ENCODE data around the gene KLLN.
"Not testable (repeated sequence)": the region's sequence is repeated elsewhere in the genome, so short reads cannot be mapped to it uniquely, and the experiment has no call there.

Gene KLLN

GRCh38 chr10:87865241-87865881, 2.0 kb upstream of the KLLN start:
- no peak for DNase-seq

GRCh38 chr10:87864496-87865059, 1.2 kb upstream of the KLLN start:
- DNase-seq: no peak

GRCh38 chr10:87863951-87864495, 690 bp upstream of the KLLN start:
- not testable (repeated sequence) for DNase-seq

- DNase-seq: peak; percentile 45 to 77 (median 68)
Observed at GRCh38 chr10:87862679-87863052, 667 bp downstream of the KLLN start.

- peak; percentile 75 to 91 (median 88) for DNase-seq
Observed at GRCh38 chr10:87861953-87862678, 1.2 kb downstream of the KLLN start.

- DNase-seq: peak in 2 of 4 experiments; percentile 35 to 41
Observed at GRCh38 chr10:87861566-87861952, 1.8 kb downstream of the KLLN start.

GRCh38 chr10:87860816-87861403, 2.4 kb downstream of the KLLN start:
- no peak for DNase-seq

GRCh38 chr10:87860156-87860795, 3.1 kb downstream of the KLLN start:
- no peak for DNase-seq

- not testable (repeated sequence) for DNase-seq
Observed at GRCh38 chr10:87855665-87856064, 7.7 kb downstream of the KLLN start.

GRCh38 chr10:87855247-87855646, 8.1 kb downstream of the KLLN start:
- DNase-seq: not testable (repeated sequence)

GRCh38 chr10:87852089-87852488, 11.2 kb downstream of the KLLN start:
- no peak for DNase-seq

GRCh38 chr10:87850742-87851205, 12.6 kb downstream of the KLLN start:
- peak in 1 of 4 experiments; percentile 41 for DNase-seq

GRCh38 chr10:87849001-87849400, 14.3 kb downstream of the KLLN start:
- no peak for DNase-seq

- DNase-seq: no peak
Observed at GRCh38 chr10:87847550-87847949, 15.8 kb downstream of the KLLN start.

- not testable (repeated sequence) for DNase-seq
Observed at GRCh38 chr10:87846711-87847110, 16.6 kb downstream of the KLLN start.

GRCh38 chr10:87846023-87846422, 17.3 kb downstream of the KLLN start:
- DNase-seq: no peak

- no peak for DNase-seq
Observed at GRCh38 chr10:87845624-87845998, 17.7 kb downstream of the KLLN start.

- DNase-seq: no peak
Observed at GRCh38 chr10:87844837-87845623, 18.3 kb downstream of the KLLN start.

GRCh38 chr10:87843714-87844113, 19.6 kb downstream of the KLLN start:
- no peak for DNase-seq

- no peak for DNase-seq
Observed at GRCh38 chr10:87842776-87843497, 20.4 kb downstream of the KLLN start.

- DNase-seq: no peak
Observed at GRCh38 chr10:87842220-87842641, 21.1 kb downstream of the KLLN start.
